ENCODE measurements around the gene HYCC1. TPM values are rescaled to one million over a fixed set of nuclear protein-coding genes. Genes with fewer than 3 reads are reported as not detected.

The HYCC1 gene
- total RNA-seq, 1 experiment from 2014 or later, result 28.2 TPM

GRCh38 chr7:22985436-22985835 lies 28.5 kb downstream of the HYCC1 start:
- no peaks in the 10 kb centered on the region for H3K9me3 ChIP-seq (ENCODE audit: insufficient read depth, low read depth)
- ChIA-PET CTCF (no interaction called here), POLR2A (ENCODE audit: unreplicated experiment) (no interaction called here)
- H3K36me3 ChIP-seq (ENCODE audit: low read depth), result no peaks in the 10 kb centered on the region
- no peak overlapping the region for H2AFZ ChIP-seq
- no peak for DNase-seq
- BruUV-seq (replicated peaks), result no TSS peak
- intact Hi-C loops (cut with micrococcal nuclease; ENCODE audit: unreplicated experiment), result no loop called here
- H4K20me1 ChIP-seq (ENCODE audit: insufficient read depth), result no peaks in the 10 kb centered on the region
- no peak overlapping the region for H3K4me2 ChIP-seq
- H3K27ac ChIP-seq, result no peak overlapping the region
- no peaks in the 10 kb centered on the region for H3K27me3 ChIP-seq (ENCODE audit: insufficient read depth, low read depth)
- H3K4me1 ChIP-seq (replicated peaks; ENCODE audit: insufficient read depth), result peaks cover 4% of the 10 kb centered on the region
- H3K4me3 ChIP-seq, result no peak overlapping the region
- no peaks in the 10 kb centered on the region for H3K79me2 ChIP-seq (ENCODE audit: low read depth)
- H3F3A ChIP-seq (ENCODE audit: insufficient read depth, low read depth), result 0 out of 2 replicates have a peak, but pooled peaks cover 2% of the 10 kb centered on the region
- TF ChIP-seq CTCF (conservative IDR thresholded peaks at IDR 0.05) (no peak), EZH2 (IDR thresholded peaks at IDR 0.05; ENCODE audit: low read depth) (no peak)
- no peaks in the 10 kb centered on the region for H3K9me2 ChIP-seq (ENCODE audit: insufficient read depth)

- no peak for TF ChIP-seq CTCF (conservative IDR thresholded peaks at IDR 0.05)
- TF ChIP-seq EZH2 (IDR thresholded peaks at IDR 0.05; ENCODE audit: low read depth), result no peak
- H3K36me3 ChIP-seq (ENCODE audit: low read depth), result no peaks in the 10 kb centered on the region
- no peaks in the 10 kb centered on the region for H3K9me2 ChIP-seq (ENCODE audit: insufficient read depth)
- H3K9me3 ChIP-seq (ENCODE audit: insufficient read depth, low read depth), result no peaks in the 10 kb centered on the region
- no peak for DNase-seq
- no peak overlapping the region for H2AFZ ChIP-seq
- intact Hi-C loops (cut with micrococcal nuclease; ENCODE audit: unreplicated experiment), result no loop called here
- H4K20me1 ChIP-seq (ENCODE audit: insufficient read depth), result no peaks in the 10 kb centered on the region
- H3K4me1 ChIP-seq (replicated peaks; ENCODE audit: insufficient read depth), result peaks cover 11% of the 10 kb centered on the region
- no peak overlapping the region for H3K4me2 ChIP-seq
- H3F3A ChIP-seq (ENCODE audit: insufficient read depth, low read depth), result 0 out of 2 replicates have a peak, but pooled peaks cover 5% of the 10 kb centered on the region
- H3K27ac ChIP-seq, result no peak overlapping the region
- POLR2A ChIA-PET (ENCODE audit: unreplicated experiment), result no interaction called here
- no TSS peak for BruUV-seq (replicated peaks)
- H3K27me3 ChIP-seq (ENCODE audit: insufficient read depth, low read depth), result no peaks in the 10 kb centered on the region
- H3K4me3 ChIP-seq, result no peak overlapping the region
- CTCF ChIA-PET, result no interaction called here
- no peaks in the 10 kb centered on the region for H3K79me2 ChIP-seq (ENCODE audit: low read depth)
Observed at GRCh38 chr7:22983257-22983855, 30.6 kb downstream of the HYCC1 start.

- intact Hi-C loops (cut with micrococcal nuclease; ENCODE audit: unreplicated experiment), result no loop called here
- no peak for DNase-seq
- Histone ChIP-seq H4K20me1 (ENCODE audit: insufficient read depth) (no peaks in the 10 kb centered on the region), H3K9me2 (ENCODE audit: insufficient read depth) (0 out of 2 replicates have a peak, but pooled peaks cover 5% of the 10 kb centered on the region), H3K27ac (no peak overlapping the region), H3K4me3 (no peak overlapping the region), H3K27me3 (ENCODE audit: insufficient read depth, low read depth) (no peaks in the 10 kb centered on the region), H3K9me3 (ENCODE audit: insufficient read depth, low read depth) (no peaks in the 10 kb centered on the region), H2AFZ (no peak overlapping the region), H3K79me2 (ENCODE audit: low read depth) (no peaks in the 10 kb centered on the region), H3K4me1 (replicated peaks; ENCODE audit: insufficient read depth) (peaks cover 11% of the 10 kb centered on the region), H3K4me2 (no peak overlapping the region), H3F3A (ENCODE audit: insufficient read depth, low read depth) (0 out of 2 replicates have a peak, but pooled peaks cover 5% of the 10 kb centered on the region), H3K36me3 (ENCODE audit: low read depth) (no peaks in the 10 kb centered on the region)
- BruUV-seq (replicated peaks), result no TSS peak
- TF ChIP-seq CTCF (conservative IDR thresholded peaks at IDR 0.05) (no peak), EZH2 (IDR thresholded peaks at IDR 0.05; ENCODE audit: low read depth) (no peak)
- POLR2A ChIA-PET (ENCODE audit: unreplicated experiment), result no interaction called here
- CTCF ChIA-PET, result no interaction called here
Observed at GRCh38 chr7:22980422-22980821, 33.5 kb downstream of the HYCC1 start.

Data from PC-9 (cell line).